HepG2 (cell line): ENCODE measurements around the gene ID3. TPM values are rescaled to one million over a fixed set of nuclear protein-coding genes. Genes with fewer than 3 reads are reported as not detected.

Experiments used
- ATAC-seq: fragments of 200-7000 bp; cut with Tn5 transposase; 3 replicates; pipeline ENCODE4 v1.9.1; 2020; ENCODE audit warnings: mild to moderate bottlenecking, moderate library complexity
- BruUV-seq: library from RNA; stranded (reverse); fragments of 400-500 nt; replicated peaks from 2 replicates; lab custom pipeline; 2021; lab: Mats Ljungman, UMichigan
- CTCF ChIA-PET: fragments of 300-600 bp; formaldehyde crosslinking; extraction: SDS; loops from one replicate; lab custom pipeline; 2021; ENCODE audit warnings: low total read pairs, inconsistent platforms, low intra/inter-chr PET ratio; lab: Yijun Ruan, JAX
- POLR2A ChIA-PET: fragments of 350-600 bp; sonication (Branson Sonifier 250); formaldehyde crosslinking; loops from one replicate; lab custom pipeline; 2020; ENCODE audit warnings: antibody characterized with exemption, inconsistent platforms; lab: Yijun Ruan, JAX
- DNase-seq: peaks from one replicate; pipeline ENCODE4 v3.0.0-alpha.2; 2015; ENCODE audit warnings: low spot score
- FAIRE-seq: peaks from 3 replicates; lab custom pipeline; 2011; peaks lifted over from hg19 to GRCh38; lab: Jason Lieb, UNC
- H2AFZ ChIP-seq: one replicate; pipeline ENCODE4 v1.6.1; 2011; ENCODE audit warnings: low read length, inconsistent platforms
- H3K27ac ChIP-seq: fragments of 300-600 bp; 3 replicates; pipeline ENCODE4 v1.8.0; 2011; ENCODE audit warnings: mixed run types, mild to moderate bottlenecking, mixed read lengths, low read length, inconsistent platforms; ENCODE audit not compliant: insufficient read depth; ENCODE audit errors: extremely low read length
- H3K27me3 ChIP-seq, 2 experiments: fragments of 200-600 bp in 1 of 2; 2 replicates in 1 of 2; 3 replicates in 1 of 2; pipeline versions ENCODE4 v1.6.0 to v1.8.0; 2011; ENCODE audit warnings: low read length in 2 of 2, mild to moderate bottlenecking in 2 of 2, moderate library complexity in 2 of 2, inconsistent platforms in 1 of 2; ENCODE audit not compliant: insufficient read depth in 2 of 2, control insufficient read depth in 1 of 2
- H3K36me3 ChIP-seq, 2 experiments: fragments of 200-600 bp in 1 of 2; replicated peaks in 1 of 2; 2 replicates in 1 of 2; 3 replicates in 1 of 2; pipeline versions ENCODE4 v1.5.1 to v1.8.0; 2011; ENCODE audit warnings: low read length in 2 of 2, inconsistent platforms in 1 of 2; ENCODE audit not compliant: insufficient read depth in 2 of 2, control insufficient read depth in 1 of 2
- H3K4me1 ChIP-seq: 2 replicates; pipeline ENCODE4 v1.5.1; 2012; ENCODE audit warnings: low read length, inconsistent platforms; ENCODE audit not compliant: insufficient read depth
- H3K4me2 ChIP-seq: 2 replicates; pipeline ENCODE4 v1.6.0; 2011; ENCODE audit warnings: low read depth, low read length, inconsistent platforms
- H3K4me3 ChIP-seq, 3 experiments: fragments of 200-600 bp in 1 of 3; sonication (generic), shearing (Covaris generic) in 1 of 3; replicated peaks in 1 of 3; 2 replicates each; pipeline ENCODE4 v1.5.1; 2011 to 2016; ENCODE audit warnings: low read length in 3 of 3, inconsistent platforms in 2 of 3, low read depth in 2 of 3, mild to moderate bottlenecking in 2 of 3, control low read depth in 1 of 3, mixed read lengths in 1 of 3; ENCODE audit not compliant: insufficient read depth in 1 of 3
- H3K79me2 ChIP-seq: one replicate; pipeline ENCODE4 v1.6.1; 2011; ENCODE audit warnings: low read length, inconsistent platforms; ENCODE audit not compliant: insufficient read depth
- H3K9ac ChIP-seq: 2 replicates; pipeline ENCODE4 v1.6.0; 2011; ENCODE audit warnings: mild to moderate bottlenecking, low read depth, low read length, inconsistent platforms; ENCODE audit not compliant: insufficient read depth
- H3K9me3 ChIP-seq: 2 replicates; pipeline ENCODE4 v1.5.1; 2012; ENCODE audit warnings: mild to moderate bottlenecking, low read length
- H4K20me1 ChIP-seq: 2 replicates; pipeline ENCODE4 v1.6.0; 2011; ENCODE audit warnings: inconsistent platforms, mild to moderate bottlenecking, low read length, moderate library complexity; ENCODE audit not compliant: insufficient read depth
- E2F2 ChIP-seq: sonication (generic); formaldehyde crosslinking; IDR thresholded peaks from 2 replicates; pipeline ENCODE4 v1.4.0; 2020; ENCODE audit warnings: missing genetic modification reagents, borderline replicate concordance
- NAIF1 ChIP-seq: sonication (generic); formaldehyde crosslinking; IDR thresholded peaks from 2 replicates; pipeline ENCODE4 v1.5.0; 2020; ENCODE audit warnings: mild to moderate bottlenecking, missing genetic modification reagents, borderline replicate concordance
- SETDB1 ChIP-seq: sonication (generic); formaldehyde crosslinking; IDR thresholded peaks from 2 replicates; pipeline ENCODE4 v1.5.1; 2020; ENCODE audit warnings: missing genetic modification reagents, mild to moderate bottlenecking, borderline replicate concordance
- ZNF318 ChIP-seq: sonication (generic); formaldehyde crosslinking; IDR thresholded peaks from 2 replicates; pipeline ENCODE4 v1.4.0; 2020; ENCODE audit warnings: mild to moderate bottlenecking, missing genetic modification reagents
- ZNF768 ChIP-seq: sonication (generic); formaldehyde crosslinking; IDR thresholded peaks from 2 replicates; pipeline ENCODE4 v1.4.0; 2020; ENCODE audit warnings: missing genetic modification reagents
- ZSCAN25 ChIP-seq: sonication (generic); formaldehyde crosslinking; IDR thresholded peaks from 2 replicates; pipeline ENCODE4 v1.8.0; 2022; ENCODE audit warnings: mild to moderate bottlenecking, missing genetic modification reagents
- WGBS: methylation state at CpG from one replicate; pipeline ENCODE4 v1.1.6; 2017; ENCODE audit warnings: low lambda C conversion rate; 5-methylcytosine and 5-hydroxymethylcytosine counted together
- in situ Hi-C: cut with HindIII; loops from 2 replicates; pipeline ENCODE4 v1.10.0; 2017; ENCODE audit warnings: low pct_unique_long_range_greater_than_20kb; ENCODE audit not compliant: extremely low pct_ligation_motif_present
- intact Hi-C: fragments of 100-400 bp; cut with micrococcal nuclease; formaldehyde crosslinking; loops from one replicate; pipeline ENCODE4 v1.10.0; 2022; ENCODE audit not compliant: unreplicated experiment
- polyA plus RNA-seq, 8 experiments: library from polyadenylated mRNA; depleted of rRNA in 3 of 8; stranded (reverse) in 7 of 8; unstranded in 1 of 8; fragments of >200 nt; fragmentation: Illumina TruSeq in 4 of 8; extraction: Trizol in 4 of 8; gene quantifications; 2 replicates each; pipeline versions ENCODE4 v1.2.1 to v1.2.3, GENCODE V29; 2011 to 2016; ENCODE audit warnings: low read depth in 4 of 8, missing spikeins in 1 of 8, mixed read lengths in 1 of 8; ENCODE audit not compliant: insufficient read depth in 1 of 8
- total RNA-seq, 5 experiments: library from RNA; depleted of rRNA; stranded (reverse); fragments of >200 nt; fragmentation: Illumina TruSeq; extraction: Trizol; gene quantifications; 2 replicates each; pipeline ENCODE4 v1.2.3, GENCODE V29; 2016; ENCODE audit warnings: low read depth in 1 of 5

ID3 gene
- total and polyA plus RNA-seq, 2 of the 13 experiments (the other 11 are each of a cell fraction or from before 2014, with no cell fraction given), result 64.8 to 115 TPM

- Histone ChIP-seq H3K79me2 (no peaks in the 10 kb centered on the region), H3K4me2 (no peak overlapping the region), H3K9me3 (no peaks in the 10 kb centered on the region), H3K27ac (no peak overlapping the region), H3K9ac (no peak overlapping the region), H3K27me3 (peaks cover 0 to 17% of the 10 kb centered on the region in 2 experiments; a peak in 1 of 5 replicates), H3K36me3 (no peaks in the 10 kb centered on the region), H4K20me1 (no peaks in the 10 kb centered on the region), H3K4me3 (no peak overlapping the region), H3K4me1 (peaks cover 68% of the 10 kb centered on the region), H2AFZ (no peak overlapping the region)
- 20% methylated on average over 4 of the region's 4 CpGs for WGBS
- intact Hi-C loops, result no loop called here
- ATAC-seq (no peak), FAIRE-seq (no peak), DNase-seq (no peak)
- ChIA-PET CTCF (no interaction called here), POLR2A (no interaction called here)
- BruUV-seq, result no TSS peak
- in situ Hi-C loops, result no loop called here
- no peak for TF ChIP-seq SETDB1 (CRISPR knock-in tag)
- TF ChIP-seq ZNF768 (CRISPR knock-in tag), result peak; percentile 78; the same call in 1 of the 2 replicates
These were observed 14.4 kb upstream of the ID3 start for GRCh38 chr1:23573574-23574182.

GRCh38 chr1:23571465-23571864 is 12.2 kb upstream of the ID3 start:
- Histone ChIP-seq H3K4me1 (peaks cover 62% of the 10 kb centered on the region), H3K9ac (no peak overlapping the region), H3K36me3 (no peaks in the 10 kb centered on the region), H3K4me2 (no peak overlapping the region), H4K20me1 (no peaks in the 10 kb centered on the region), H3K27me3 (peaks cover 0 to 17% of the 10 kb centered on the region in 2 experiments; a peak in 1 of 5 replicates), H3K9me3 (no peaks in the 10 kb centered on the region), H2AFZ (no peak overlapping the region), H3K27ac (no peak overlapping the region), H3K4me3 (no peak overlapping the region), H3K79me2 (no peaks in the 10 kb centered on the region)
- CTCF ChIA-PET, result no interaction called here
- intact Hi-C loops (no loop called here), in situ Hi-C loops (no loop called here)
- FAIRE-seq (no peak), ATAC-seq (no peak), DNase-seq (no peak)
- POLR2A ChIA-PET, result interaction anchor here (0.7 to 4.2 kb wide), 3 partner anchors 13 to 20 kb away, joined by 3 to 22 read pairs (median 3); partner anchors contain the start of gene ID3
- no TSS peak for BruUV-seq
- WGBS, result 12% methylated on average over 3 of the region's 3 CpGs
- TF ChIP-seq ZSCAN25 (CRISPR knock-in tag) (no peak), ZNF318 (CRISPR knock-in tag) (no peak), E2F2 (CRISPR knock-in tag) (no peak), NAIF1 (CRISPR knock-in tag) (no peak)
